M059J (cell line): ENCODE measurements around the gene BRICD5. TPM values are rescaled to one million over a fixed set of nuclear protein-coding genes. Genes with fewer than 3 reads are reported as not detected.
A peak's percentile ranks its signal among the peaks of the same experiment; 100 is the strongest.

Experiments
- DNase-seq: peaks from one replicate; pipeline ENCODE4 v3.0.0-alpha.2; 2012; ENCODE audit warnings: low read depth
- total RNA-seq: library from RNA; depleted of rRNA; stranded (reverse); fragments of >200 nt; shearing (Covaris generic); gene quantifications from 2 replicates; pipeline ENCODE4 v1.2.3, GENCODE V29; 2014

BRICD5 gene
- total RNA-seq, 1 experiment from 2014 or later: 0.89 TPM

DNA sequence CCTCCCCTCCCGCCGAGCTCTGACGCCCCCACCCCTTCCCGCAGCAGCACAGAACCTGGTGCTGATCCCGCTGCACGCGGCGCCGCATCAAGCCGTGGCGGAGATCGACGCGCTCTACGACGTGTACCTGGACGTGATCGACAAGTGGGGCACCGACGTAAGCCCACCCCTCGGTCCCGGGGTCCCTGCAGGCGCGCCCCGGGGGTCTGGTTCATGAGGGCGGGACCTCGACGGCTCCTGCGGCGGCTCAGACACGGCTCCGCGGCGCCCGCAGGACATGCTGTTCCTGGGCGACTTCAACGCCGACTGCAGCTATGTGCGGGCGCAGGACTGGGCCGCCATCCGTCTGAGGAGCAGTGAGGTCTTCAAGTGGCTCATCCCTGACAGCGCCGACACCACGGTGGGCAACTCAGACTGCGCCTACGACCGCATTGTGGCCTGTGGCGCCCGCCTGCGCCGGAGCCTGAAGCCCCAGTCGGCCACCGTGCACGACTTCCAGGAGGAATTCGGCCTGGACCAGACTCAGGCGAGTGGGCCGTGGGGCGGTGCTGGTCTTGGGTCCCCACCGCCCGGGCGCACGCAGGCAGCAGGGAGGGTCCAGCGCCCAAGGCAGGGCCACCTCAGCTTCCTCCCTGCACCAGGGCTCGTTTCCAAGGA lies 27.0 kb upstream of the BRICD5 start:
- no peak for DNase-seq

DNA sequence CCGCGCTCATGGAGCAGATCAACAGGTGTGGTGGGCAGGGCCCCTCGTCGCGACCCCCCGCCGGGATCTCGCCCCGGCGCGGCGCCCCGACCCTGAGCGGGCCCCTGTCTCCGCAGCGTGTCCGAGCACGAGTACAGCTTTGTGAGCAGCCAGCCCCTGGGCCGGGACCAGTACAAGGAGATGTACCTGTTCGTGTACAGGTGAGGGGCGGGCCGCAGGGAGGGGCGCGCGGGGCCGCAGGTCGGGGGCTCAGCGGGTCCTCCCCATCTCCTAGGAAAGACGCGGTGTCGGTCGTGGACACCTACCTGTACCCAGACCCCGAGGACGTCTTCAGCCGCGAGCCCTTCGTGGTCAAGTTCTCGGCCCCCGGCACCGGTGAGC lies 26.4 kb upstream of the BRICD5 start:
- DNase-seq: no peak

DNA sequence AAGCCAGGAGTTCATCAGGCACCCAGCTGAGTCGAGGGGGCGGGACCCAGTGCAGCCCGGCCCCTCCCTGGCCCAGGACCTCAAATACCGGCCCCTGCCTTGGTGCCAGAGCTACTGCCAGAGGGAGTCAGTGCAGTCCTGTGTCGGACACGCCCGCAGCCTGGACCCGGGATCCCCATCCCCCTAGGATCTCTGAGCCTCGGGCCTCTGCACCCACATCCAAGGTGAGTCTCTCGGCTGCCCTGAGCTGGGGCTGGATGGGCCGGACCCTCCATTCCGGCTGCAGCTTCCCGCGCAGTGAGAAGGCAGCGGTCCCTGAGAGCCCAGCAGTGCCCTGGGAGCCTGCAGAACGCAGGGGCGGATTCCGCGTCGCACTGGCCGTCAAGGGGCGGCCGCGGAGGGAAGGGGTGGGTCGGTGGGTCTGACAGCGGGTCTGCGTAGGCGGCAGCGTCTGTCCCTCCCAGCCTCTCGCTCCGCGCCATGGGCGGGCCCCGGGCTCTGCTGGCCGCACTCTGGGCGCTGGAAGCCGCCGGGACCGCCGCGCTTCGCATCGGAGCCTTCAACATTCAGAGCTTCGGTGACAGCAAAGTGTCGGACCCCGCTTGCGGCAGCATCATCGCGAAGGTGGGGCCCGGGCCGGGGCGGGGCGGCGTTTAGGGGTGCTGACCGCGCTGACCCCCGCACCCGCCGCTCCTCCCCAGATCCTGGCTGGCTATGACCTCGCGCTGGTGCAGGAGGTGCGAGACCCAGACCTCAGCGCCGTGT lies 25.9 kb upstream of the BRICD5 start, which contains the start of gene DNASE1L2:
DNASE1L2 (plus strand) TSS at position 108 of the 765 bp plus-strand sequence; CDS start at position 481, 373 bp downstream.
- DNase-seq: peak; percentile 30

DNA sequence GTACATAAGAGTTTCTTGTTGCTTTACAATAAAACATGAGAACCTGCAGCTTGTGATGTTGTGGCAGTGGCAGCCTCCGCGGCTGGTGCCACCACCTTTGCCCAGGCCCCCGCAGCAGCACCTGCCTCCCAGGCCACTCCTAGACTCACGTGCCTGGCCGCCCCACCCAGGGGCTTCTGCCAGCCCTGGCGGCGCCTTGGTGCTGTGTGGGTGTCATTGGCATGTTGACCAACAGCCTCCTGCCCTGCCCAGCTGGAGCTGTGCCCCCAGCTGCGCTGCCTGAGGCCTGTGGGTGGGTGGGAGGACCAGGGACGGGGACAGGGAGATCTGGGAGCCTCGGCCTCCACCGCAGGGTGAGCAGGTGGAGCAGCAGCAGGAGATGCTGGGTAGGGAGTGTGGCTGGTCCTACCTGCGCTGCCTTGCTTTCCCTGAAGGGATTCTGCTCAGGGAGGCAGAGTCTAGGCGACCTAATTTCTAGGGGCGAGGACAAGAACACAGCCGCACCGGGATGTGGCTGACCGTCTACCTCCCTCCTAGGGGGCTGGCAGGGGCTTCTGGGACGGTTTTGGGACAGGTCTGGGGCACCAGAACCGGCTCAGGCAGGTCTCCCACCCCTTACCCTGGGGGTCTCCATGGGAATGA lies 25.2 kb upstream of the BRICD5 start:
- no peak for DNase-seq

DNA sequence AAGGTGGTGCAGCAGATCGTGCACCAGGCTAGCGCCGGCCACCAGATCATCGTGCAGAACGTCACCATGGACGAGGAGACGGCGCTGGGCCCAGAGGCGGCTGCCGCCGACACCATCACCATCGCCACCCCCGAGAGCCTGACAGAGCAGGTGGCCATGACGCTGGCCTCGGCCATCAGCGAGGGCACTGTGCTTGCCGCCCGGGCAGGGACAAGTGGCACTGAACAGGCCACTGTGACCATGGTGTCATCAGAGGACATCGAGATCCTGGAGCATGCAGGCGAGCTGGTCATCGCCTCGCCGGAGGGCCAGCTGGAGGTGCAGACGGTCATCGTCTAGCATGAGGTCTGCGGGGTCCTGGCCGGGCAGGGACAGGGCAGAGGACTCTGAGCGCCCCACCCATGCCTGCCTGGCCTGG lies 24.6 kb upstream of the BRICD5 start:
- no peak for DNase-seq

DNA sequence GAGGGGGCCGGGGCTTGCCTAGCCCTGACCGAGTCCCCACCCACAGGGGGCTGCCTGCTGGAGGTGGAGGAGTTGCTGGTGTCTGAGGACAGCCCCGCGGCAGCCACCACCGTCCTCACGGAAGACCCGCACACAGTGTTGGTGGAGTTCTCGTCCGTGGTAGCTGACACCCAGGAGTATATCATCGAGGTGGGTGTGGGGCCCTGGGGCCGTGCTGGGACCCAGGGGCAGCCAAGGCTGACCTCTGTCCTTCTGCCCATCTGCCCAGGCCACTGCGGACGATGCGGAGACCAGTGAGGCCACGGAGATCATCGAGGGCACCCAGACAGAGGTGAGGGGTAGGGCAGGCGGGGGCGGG lies 24.1 kb upstream of the BRICD5 start:
- no peak for DNase-seq

DNA sequence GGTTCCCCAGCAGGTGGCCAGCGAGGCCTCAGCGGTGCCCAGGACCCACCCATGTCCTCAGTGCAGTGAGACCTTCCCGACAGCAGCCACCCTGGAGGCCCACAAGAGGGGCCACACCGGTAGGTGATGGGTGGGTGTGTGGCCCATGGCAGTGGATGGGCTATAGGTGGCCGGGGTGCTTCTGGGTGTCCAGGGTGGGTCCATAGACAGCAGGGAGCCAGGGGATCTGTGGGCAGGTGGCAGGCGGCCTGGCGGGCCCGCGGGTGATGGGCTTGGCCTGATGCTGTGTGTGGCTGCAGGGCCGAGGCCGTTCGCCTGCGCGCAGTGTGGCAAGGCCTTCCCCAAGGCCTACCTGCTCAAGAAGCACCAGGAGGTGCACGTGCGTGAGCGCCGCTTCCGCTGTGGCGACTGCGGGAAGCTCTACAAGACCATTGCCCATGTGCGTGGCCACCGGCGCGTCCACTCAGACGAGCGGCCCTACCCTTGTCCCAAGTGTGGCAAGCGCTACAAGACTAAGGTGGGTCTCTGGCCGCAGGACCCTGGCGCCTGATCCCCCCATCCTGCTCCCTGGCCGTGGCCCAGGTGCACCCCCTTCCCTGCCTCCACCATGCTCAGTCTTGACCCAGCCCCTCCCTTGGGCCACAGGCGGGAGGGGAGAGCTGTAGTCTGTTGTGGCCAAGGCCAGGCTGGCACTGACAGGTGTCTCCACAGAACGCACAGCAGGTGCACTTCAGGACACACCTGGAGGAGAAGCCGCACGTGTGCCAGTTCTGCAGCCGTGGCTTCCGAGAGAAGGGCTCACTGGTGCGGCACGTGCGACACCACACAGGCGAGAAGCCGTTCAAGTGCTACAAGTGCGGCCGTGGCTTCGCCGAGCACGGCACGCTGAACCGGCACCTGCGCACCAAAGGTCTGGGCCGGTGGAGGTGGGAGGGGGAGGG lies 23.5 kb upstream of the BRICD5 start:
- no peak for DNase-seq

DNA sequence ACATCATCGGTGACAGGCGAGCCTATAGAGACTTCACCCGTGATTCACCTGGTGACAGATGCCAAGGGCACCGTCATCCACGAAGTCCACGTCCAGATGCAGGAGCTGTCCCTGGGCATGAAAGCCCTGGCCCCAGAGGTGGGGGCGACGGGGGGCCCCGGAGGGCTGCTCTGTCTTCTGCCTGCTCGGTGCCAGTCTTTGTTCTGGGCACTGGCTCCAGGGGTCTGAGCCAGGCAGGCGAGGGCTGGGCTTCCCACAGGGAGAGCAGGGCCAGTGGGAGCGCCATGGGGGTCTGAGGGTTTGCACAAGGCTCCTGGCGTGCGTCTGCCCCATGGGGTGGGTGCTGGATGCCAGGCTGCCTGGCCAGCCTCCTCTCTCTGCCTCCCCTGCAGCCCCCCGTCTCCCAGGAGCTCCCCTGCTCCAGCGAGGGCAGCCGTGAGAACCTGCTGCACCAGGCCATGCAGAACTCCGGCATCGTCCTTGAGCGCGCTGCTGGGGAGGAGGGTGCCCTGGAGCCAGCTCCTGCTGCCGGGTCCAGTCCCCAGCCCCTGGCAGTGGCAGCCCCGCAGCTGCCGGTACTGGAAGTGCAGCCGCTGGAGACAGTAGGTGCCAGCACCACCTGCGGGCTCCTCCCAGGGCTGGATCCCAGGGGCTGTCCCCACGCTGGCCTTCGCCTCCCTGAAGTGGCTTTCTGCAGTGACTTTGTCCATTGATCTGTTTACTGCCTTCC lies 22.5 kb upstream of the BRICD5 start:
- DNase-seq: no peak

DNA sequence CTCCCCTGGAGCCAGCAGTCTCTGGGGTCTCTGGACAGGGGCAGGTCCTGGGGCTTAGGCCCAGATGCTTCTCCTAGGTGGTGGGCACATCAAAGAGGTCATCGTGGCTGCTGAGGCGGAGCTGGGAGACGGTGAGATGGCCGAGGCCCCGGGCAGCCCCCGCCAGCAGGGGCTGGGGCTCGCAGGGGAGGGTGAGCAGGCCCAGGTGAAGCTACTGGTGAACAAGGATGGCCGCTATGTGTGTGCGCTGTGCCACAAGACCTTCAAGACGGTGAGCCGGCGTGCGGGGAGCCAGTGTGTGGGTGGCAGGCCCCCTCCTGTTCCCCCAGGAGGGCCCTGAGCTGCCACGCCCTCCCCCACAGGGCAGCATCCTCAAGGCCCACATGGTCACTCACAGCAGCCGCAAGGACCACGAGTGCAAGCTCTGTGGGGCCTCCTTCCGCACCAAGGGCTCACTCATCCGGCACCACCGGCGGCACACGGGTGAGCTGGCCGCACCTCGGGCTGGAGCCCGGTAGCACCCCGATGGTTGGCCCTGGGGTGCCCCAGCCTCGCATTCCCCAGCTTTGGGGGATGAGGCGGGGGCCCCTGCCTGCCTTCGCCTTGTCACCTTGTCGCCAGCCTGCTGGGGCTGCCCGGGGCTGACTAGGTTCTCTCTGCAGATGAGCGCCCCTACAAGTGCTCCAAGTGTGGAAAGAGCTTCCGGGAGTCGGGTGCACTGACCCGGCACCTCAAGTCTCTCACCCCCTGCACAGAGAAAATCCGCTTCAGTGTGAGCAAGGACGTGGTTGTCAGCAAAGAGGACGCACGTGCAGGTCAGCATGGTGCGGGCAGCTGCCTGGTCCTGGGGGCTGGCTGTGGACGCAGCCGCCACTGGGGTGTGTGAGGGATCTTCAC lies 21.7 kb upstream of the BRICD5 start:
- DNase-seq: no peak

DNA sequence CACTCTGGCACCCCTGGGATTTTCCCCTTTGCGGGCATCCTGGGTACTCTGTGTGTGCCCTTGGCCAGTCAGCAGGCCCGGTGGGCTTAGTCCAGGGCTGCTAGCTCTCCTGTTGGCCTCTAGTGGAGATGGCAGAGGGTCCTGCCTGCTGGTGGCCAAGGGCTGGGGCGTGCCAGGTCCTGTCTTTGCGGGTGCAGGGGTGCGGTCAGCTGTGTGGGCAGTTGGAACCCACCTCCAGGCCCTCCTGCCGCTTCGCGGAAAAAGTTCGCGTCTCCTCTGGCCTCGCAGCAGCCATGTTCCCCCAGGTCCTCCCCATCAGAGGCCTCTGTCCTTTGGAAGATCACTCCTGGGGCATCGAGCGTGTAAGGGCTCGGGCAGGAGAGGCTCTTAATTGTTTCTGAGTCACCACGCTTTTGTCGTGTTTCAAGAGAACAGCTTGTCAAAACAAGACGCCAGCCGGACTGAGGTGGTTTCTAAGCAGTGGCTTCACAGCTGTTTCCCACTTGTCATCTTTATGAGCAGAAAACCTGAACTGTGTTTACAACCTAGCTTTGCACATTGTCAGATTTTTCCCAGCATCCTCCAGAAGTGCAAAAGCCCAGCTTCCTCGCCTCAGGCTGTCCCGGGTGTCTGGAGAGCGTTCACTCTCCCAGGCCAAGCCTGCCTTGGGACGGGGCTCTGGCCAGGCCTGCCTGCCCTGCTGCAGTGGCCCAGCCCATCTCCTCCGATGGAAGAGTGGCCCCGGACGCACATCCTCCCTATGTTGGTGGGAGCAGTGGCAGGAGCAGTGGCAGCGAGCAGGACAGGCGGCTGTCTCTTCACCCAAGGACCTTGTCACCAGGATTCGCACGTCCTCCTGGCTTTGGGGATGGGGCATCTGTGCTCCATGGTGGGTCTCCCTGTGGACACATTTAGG lies 20.6 kb upstream of the BRICD5 start:
- no peak for DNase-seq

DNA sequence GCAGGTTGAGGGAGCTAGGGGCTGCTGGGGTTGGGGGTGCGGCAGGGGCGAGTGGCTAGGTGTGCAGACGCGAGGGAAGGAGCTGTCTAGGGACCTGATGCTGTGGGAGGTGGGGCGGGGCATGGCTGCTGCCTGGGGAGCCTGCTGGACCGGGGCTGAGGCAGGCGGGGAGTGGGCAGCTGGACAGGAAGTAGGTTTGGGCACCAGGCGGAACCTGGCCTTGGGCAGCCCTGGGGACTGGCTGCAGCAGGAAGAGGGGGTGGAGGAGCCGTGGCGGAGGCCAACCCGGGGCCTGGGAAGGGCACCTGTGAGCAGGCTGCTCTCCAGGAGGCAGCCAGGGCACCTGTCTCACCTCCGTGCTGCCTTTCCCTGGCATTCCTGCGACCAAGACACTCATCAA lies 19.7 kb upstream of the BRICD5 start:
- no peak for DNase-seq

DNA sequence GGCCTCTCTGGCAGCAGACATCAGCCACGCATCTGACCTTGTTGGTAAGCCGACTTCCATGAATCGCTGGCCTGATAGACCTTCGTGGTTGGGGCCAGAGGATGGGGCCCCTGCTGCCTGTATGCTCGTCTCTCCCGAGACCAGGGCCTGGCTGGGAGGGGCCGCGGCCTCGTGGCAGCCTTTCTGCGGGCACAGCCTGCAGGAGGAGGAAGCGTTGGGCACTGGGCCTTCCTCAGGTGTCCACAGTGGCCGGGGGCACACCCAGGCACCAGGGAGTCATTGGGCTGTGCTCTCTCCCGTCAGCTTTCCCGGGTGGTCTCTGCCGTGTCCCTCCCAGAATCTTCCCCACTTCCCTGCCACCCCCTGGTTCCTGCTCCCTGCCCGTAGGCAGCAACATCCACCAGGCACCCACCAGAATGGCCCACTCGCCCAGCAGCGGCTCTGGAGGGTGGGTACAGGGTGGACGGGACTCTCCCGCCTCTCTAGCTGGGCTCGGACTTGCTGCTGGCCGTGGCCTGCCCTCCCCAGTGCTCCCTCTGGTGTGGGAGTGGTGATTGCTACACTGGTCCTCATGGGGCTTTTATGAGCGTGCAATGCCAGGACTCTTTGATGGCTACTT lies 19.1 kb upstream of the BRICD5 start:
- DNase-seq: no peak

DNA sequence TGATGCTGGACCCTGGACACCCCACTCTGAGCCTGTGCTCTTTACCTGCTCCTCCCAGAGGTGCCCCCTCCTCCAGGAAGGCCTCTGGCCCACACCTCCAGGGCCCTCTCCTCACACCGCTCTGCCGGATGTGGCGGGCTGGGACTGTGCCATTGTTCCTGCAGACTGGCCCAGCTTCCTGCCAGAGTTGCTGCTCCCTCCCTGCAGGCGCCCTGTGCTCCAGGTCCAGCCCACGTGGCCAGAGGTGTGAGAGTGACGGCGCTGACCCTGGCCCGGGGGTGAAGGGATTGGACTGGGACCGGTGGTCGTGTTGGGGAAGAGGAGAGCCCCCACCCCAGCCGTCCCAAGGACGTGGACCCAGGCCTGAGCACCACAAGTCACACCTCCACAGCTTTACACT lies 18.4 kb upstream of the BRICD5 start:
- DNase-seq: no peak

DNA sequence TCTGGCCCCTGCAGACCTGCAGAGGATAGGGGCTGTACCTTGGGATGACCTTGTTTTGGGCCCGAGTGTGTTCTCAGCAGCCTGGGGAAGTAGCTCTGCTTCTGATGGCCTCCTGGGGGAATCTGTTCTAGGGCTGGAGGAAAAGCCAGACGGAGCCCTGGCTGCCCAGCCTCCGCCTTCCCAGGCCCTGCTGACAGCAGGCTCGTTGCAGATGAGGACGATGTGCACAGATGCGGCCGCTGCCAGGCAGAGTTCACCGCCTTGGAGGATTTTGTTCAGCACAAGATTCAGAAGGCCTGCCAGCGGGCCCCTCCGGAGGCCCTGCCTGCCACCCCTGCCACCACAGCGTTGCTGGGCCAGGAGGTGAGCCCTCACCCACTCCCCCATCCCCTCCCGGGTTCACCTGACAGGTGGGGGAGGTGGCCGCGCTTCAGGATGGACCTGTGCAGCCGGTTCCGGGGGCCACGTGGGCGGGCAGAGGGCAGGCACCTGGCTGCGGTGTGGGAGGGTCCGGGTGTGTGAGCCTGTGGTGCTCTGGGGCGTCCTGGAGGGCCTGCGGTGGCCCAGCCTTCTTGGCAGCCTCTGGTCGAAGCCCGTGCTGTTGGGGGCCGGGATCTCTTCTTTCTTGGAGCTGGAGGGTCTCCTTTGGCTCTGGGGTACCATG lies 17.6 kb upstream of the BRICD5 start:
- DNase-seq: no peak

DNA sequence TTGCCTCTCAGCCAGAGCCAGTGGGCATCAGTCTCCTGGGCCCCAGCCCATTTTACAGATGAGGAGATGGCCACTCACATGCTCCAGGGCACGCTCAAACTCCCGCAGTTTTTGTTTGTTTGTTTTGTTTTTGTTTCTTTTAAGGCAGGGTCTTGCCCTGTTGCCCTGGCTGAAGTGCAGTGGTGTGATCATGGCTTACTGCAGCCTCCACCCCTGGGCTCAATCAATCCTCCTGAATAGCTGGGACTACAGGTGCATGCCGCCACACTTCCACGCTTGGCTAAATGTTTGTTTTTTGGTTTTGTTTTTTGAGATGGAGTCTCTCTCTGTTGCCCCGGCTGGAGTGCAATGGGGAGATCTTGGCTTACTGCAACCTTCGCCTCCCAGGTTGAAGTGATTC lies 16.3 kb upstream of the BRICD5 start:
- DNase-seq: no peak

DNA sequence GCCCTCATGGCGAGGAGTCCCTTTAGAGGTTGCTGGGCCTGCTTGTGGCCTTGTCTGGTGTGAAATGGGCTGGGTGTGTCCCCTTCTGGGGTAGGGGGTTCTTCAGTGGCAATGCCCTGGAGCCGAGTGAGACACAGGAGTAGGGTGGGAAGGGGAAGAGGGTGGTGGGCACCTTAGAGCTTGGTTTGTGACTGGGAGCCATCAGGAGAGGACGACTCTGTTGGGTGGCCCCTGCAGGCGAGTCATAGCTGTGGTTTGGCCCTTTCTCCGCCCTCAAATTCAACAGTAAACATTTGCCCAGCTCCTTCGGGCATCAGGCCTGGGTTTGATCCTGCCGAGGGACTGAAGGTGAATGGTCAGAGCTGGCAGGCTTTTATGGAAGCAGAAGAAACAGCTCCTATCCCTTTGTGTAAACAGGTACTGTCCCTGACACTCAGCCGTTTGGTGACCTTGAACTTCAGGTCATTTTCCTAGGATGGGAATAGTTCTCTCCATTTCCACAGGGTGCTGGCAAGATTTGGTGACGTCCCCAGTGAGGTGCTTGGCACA lies 15.7 kb upstream of the BRICD5 start:
- peak; percentile 73 for DNase-seq

DNA sequence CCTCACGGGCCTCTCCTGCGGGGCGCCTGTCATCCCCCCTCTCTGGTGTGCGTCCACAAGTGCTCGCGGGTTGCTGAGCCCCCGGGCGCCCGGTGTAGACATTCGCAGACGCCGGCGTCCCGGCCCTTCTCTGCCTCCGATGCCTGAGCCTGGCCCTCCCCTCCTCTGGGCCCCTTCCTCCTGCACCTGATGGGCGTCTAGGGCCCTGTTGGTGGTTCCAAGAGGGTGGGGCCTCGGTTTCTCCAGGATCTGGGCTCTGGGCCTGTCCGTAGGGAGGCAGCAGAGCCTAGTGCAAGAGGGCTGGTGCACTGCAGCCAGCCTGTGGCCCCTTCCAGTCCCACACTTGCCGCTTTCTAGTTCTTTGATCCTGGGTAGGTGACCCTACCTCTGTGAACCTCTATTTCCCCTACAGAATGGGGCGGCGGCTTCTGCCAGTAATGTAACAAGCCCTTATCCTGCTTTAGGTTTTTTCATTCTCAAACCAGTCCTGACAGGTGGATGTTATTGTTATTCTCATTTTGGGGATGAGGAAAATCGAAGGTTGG lies 13.4 kb upstream of the BRICD5 start:
- peak; percentile 59 for DNase-seq
